ENCODE results near the gene FASLG.

FASLG gene

GRCh38 chr1:172704001-172704400 lies 45.1 kb downstream of the FASLG start:
- DNase-seq (ENCODE audit: extremely low read depth, low read depth) = no peak
- no peak for TF ChIP-seq CTCF (IDR thresholded peaks at IDR 0.05; ENCODE audit: low read depth, low read length, missing control alignments)
- no peak overlapping the region for H3K4me3 ChIP-seq (replicated peaks; ENCODE audit: low read depth, low read length)

- DNase-seq (ENCODE audit: extremely low read depth, low read depth) = no peak
- H3K4me3 ChIP-seq (replicated peaks; ENCODE audit: low read depth, low read length) = no peak overlapping the region
- TF ChIP-seq CTCF (IDR thresholded peaks at IDR 0.05; ENCODE audit: low read depth, low read length, missing control alignments) = no peak
Measured at GRCh38 chr1:172704420-172705210, 45.7 kb downstream of the FASLG start.

GRCh38 chr1:172708452-172708851 lies 49.5 kb downstream of the FASLG start:
- DNase-seq (ENCODE audit: extremely low read depth, low read depth) = no peak
- H3K4me3 ChIP-seq (replicated peaks; ENCODE audit: low read depth, low read length) = no peak overlapping the region
- TF ChIP-seq CTCF (IDR thresholded peaks at IDR 0.05; ENCODE audit: low read depth, low read length, missing control alignments) = no peak

GRCh38 chr1:172711558-172711957 lies 52.7 kb downstream of the FASLG start:
- no peak for TF ChIP-seq CTCF (IDR thresholded peaks at IDR 0.05; ENCODE audit: low read depth, low read length, missing control alignments)
- no peak overlapping the region for H3K4me3 ChIP-seq (replicated peaks; ENCODE audit: low read depth, low read length)
- no peak for DNase-seq (ENCODE audit: extremely low read depth, low read depth)

GRCh38 chr1:172713466-172713865 lies 54.6 kb downstream of the FASLG start:
- no peak overlapping the region for H3K4me3 ChIP-seq (replicated peaks; ENCODE audit: low read depth, low read length)
- no peak for DNase-seq (ENCODE audit: extremely low read depth, low read depth)
- TF ChIP-seq CTCF (IDR thresholded peaks at IDR 0.05; ENCODE audit: low read depth, low read length, missing control alignments) = no peak

All from HFF-Myc (cell line).